Upper lobe of left lung (tissue), 6 donors: ENCODE results near the gene COX7B. TPM values are rescaled to one million over a fixed set of nuclear protein-coding genes. Genes with fewer than 3 reads are reported as not detected.

Experiments used
- ATAC-seq, 2 donors: fragments of 200-7000 bp; cut with Tn5 transposase; one replicate each; pipeline ENCODE4 v1.9.1; 2022; ENCODE audit warnings: mild to moderate bottlenecking in 2 of 2, moderate library complexity in 2 of 2; ENCODE audit not compliant: low FRiP score in 2 of 2
- DNase-seq, 2 donors: peaks; one replicate each; pipeline ENCODE4 v3.0.0-alpha.2; 2019 to 2020
- H3K27ac ChIP-seq, 4 donors: fragments of 200-600 bp; sonication (generic); one replicate each; pipeline ENCODE4 v1.5.1; 2016 to 2019
- H3K27me3 ChIP-seq, 4 donors: fragments of 200-600 bp; sonication (generic); one replicate each; pipeline ENCODE4 v1.5.1; 2017 to 2019
- H3K36me3 ChIP-seq, 4 donors: fragments of 200-600 bp; sonication (generic); one replicate each; pipeline ENCODE4 v1.5.1; 2016 to 2019
- H3K4me1 ChIP-seq, 4 donors: fragments of 200-600 bp; sonication (generic); one replicate each; pipeline ENCODE4 v1.5.1; 2018 to 2019
- H3K4me3 ChIP-seq, 4 donors: fragments of 200-600 bp; sonication (generic); one replicate each; pipeline ENCODE4 v1.5.1; 2017 to 2019; ENCODE audit warnings: mild to moderate bottlenecking in 2 of 4, moderate library complexity in 1 of 4
- H3K9me3 ChIP-seq, 4 donors: fragments of 200-600 bp; sonication (generic); one replicate each; pipeline ENCODE4 v1.5.1; 2018 to 2019
- CTCF ChIP-seq, 6 experiments: fragments of 450-650 bp in 4 of 6; fragments of 200-600 bp in 2 of 6; sonication (generic) in 2 of 6; IDR thresholded peaks; one replicate each; pipeline ENCODE4 v1.5.1; 2016 to 2019; ENCODE audit warnings: antibody characterized with exemption in 6 of 6
- EP300 ChIP-seq, 4 donors: sonication (generic); formaldehyde crosslinking; IDR thresholded peaks; one replicate each; pipeline ENCODE4 v1.5.1; 2017; ENCODE audit warnings: antibody characterized with exemption in 4 of 4, control low read depth in 2 of 4
- POLR2A ChIP-seq, 4 donors: fragments of 450-650 bp; IDR thresholded peaks; one replicate each; pipeline ENCODE4 v1.5.1; 2016 to 2017; ENCODE audit warnings: antibody characterized with exemption in 4 of 4, mild to moderate bottlenecking in 2 of 4
- POLR2AphosphoS5 ChIP-seq, 2 donors: sonication (generic); formaldehyde crosslinking; IDR thresholded peaks; one replicate each; pipeline ENCODE4 v1.5.1; 2017; ENCODE audit warnings: antibody characterized with exemption in 2 of 2
- WGBS, 2 donors: methylation state at CpG; one replicate each; pipeline ENCODE4 v1.1.5; 2017 to 2018; 5-methylcytosine and 5-hydroxymethylcytosine counted together
- total RNA-seq, 6 donors: library from RNA; depleted of rRNA in 4 of 6; stranded (reverse); fragments of >200 nt in 4 of 6; gene quantifications; one replicate each; pipeline versions ENCODE4 v1.1.0 to v1.2.1, GENCODE V29; 2016 to 2021
- donor health status: DM: no; HTN: no; CAD: no; lungs with moderate emphysema.
- donor health status: DM: no; HTN: yes; CAD: no; lungs with severe emphysema.

Gene COX7B
- total RNA-seq, 6 donors from 2014 or later = 16.8 to 253 (median 152) TPM

GRCh38 chrX:77894921-77895886 lies 4.1 kb upstream of the COX7B start, which contains the start of gene MAGT1:
Gene MAGT1, minus strand, starts transcription at chrX:77895435. Its CDS starts 25 bp downstream, at chrX:77895410.
- H3K4me3 ChIP-seq = peak within 1 kb of the TSS; percentile 26 to 68 (median 57)
- DNase-seq (peak; percentile 84 to 93), ATAC-seq (peak; percentile 96 to 97)
- peak; percentile 91 to 92 for TF ChIP-seq POLR2AphosphoS5 (IDR thresholded peaks at IDR 0.05)
- TF ChIP-seq POLR2A (IDR thresholded peaks at IDR 0.05) = peak in 3 of 4 donors; percentile 89 to 90 (median 90)
- TF ChIP-seq CTCF (IDR thresholded peaks at IDR 0.05) = peak in 1 of 6 experiments; percentile 15
- TF ChIP-seq EP300 (IDR thresholded peaks at IDR 0.05) = peak in 1 of 4 donors; percentile 58
- H3K27me3 ChIP-seq = no peaks in the 10 kb centered on the region
- H3K4me1 ChIP-seq = peaks cover 5 to 14% (median 9%) of the 10 kb centered on the region in 4 donors
- H3K36me3 ChIP-seq = no peaks in the 10 kb centered on the region
- H3K27ac ChIP-seq = peak within 1 kb of the TSS; percentile 90 to 92 (median 92)
- no peaks in the 10 kb centered on the region for H3K9me3 ChIP-seq
- 1 to 41% methylated on average over 21 to 49 of the region's 49 CpGs for WGBS, 2 donors

GRCh38 chrX:77900688-77901087 lies 1.4 kb downstream of the COX7B start:
- no peaks in the 10 kb centered on the region for H3K9me3 ChIP-seq
- peak overlapping the region in 3 of 4 donors; percentile 80 to 86 (median 85) for H3K27ac ChIP-seq
- TF ChIP-seq EP300 (IDR thresholded peaks at IDR 0.05) (no peak), POLR2A (IDR thresholded peaks at IDR 0.05) (no peak), CTCF (IDR thresholded peaks at IDR 0.05) (no peak), POLR2AphosphoS5 (IDR thresholded peaks at IDR 0.05) (no peak)
- H3K36me3 ChIP-seq = peaks cover 0 to 27% (median 0%) of the 10 kb centered on the region in 4 donors
- DNase-seq (no peak), ATAC-seq (no peak)
- peaks cover 5 to 9% (median 6%) of the 10 kb centered on the region in 4 donors for H3K4me1 ChIP-seq
- 61 to 76% methylated on average over 1 of the region's 1 CpG for WGBS, 2 donors
- peak overlapping the region in 3 of 4 donors; percentile 40 to 62 (median 61) for H3K4me3 ChIP-seq
- no peaks in the 10 kb centered on the region for H3K27me3 ChIP-seq

GRCh38 chrX:77901506-77901905 lies 2.2 kb downstream of the COX7B start:
- peak overlapping the region in 1 of 4 donors; percentile 62 for H3K4me3 ChIP-seq
- no peaks in the 10 kb centered on the region for H3K27me3 ChIP-seq
- WGBS, 2 donors = 87 to 88% methylated on average over 5 of the region's 5 CpGs
- peaks cover 0 to 30% (median 0%) of the 10 kb centered on the region in 4 donors for H3K36me3 ChIP-seq
- no peaks in the 10 kb centered on the region for H3K9me3 ChIP-seq
- DNase-seq (no peak), ATAC-seq (no peak)
- no peak overlapping the region for H3K27ac ChIP-seq
- TF ChIP-seq EP300 (IDR thresholded peaks at IDR 0.05) = no peak
- TF ChIP-seq POLR2A (IDR thresholded peaks at IDR 0.05) = no peak
- no peak for TF ChIP-seq POLR2AphosphoS5 (IDR thresholded peaks at IDR 0.05)
- no peak for TF ChIP-seq CTCF (IDR thresholded peaks at IDR 0.05)
- H3K4me1 ChIP-seq = peaks cover 5 to 9% (median 6%) of the 10 kb centered on the region in 4 donors

- TF ChIP-seq POLR2A (IDR thresholded peaks at IDR 0.05) (peak in 2 of 4 donors; percentile 52 to 67), POLR2AphosphoS5 (IDR thresholded peaks at IDR 0.05) (peak; percentile 69 to 78), CTCF (IDR thresholded peaks at IDR 0.05) (peak; percentile 58 to 78 (median 66)), EP300 (IDR thresholded peaks at IDR 0.05) (peak in 1 of 4 donors; percentile 46)
- no peaks in the 10 kb centered on the region for H3K9me3 ChIP-seq
- peak within 1 kb of the TSS; percentile 39 to 61 (median 54) for H3K4me3 ChIP-seq
- WGBS, 2 donors = 4 to 29% methylated on average over 7 to 36 of the region's 36 CpGs
- H3K27ac ChIP-seq = peak within 1 kb of the TSS; percentile 71 to 83 (median 82)
- DNase-seq = peak; percentile 90 to 94
- H3K4me1 ChIP-seq = peaks cover 0 to 7% (median 0%) of the 10 kb centered on the region in 4 donors
- peak; percentile 97 to 100 for ATAC-seq
- peaks cover 0 to 5% (median 0%) of the 10 kb centered on the region in 4 donors for H3K36me3 ChIP-seq
- H3K27me3 ChIP-seq = no peaks in the 10 kb centered on the region
Measured at GRCh38 chrX:77910108-77910840, 11.0 kb downstream of the COX7B start, which contains the start of gene ATP7A. Gene ATP7A, plus strand, starts transcription at chrX:77910693. Its CDS starts 60,949 bp downstream, at chrX:77971642.
